HG02798 (cell line): ENCODE results near the gene BMX.

ENCODE experiments used
- ATAC-seq: cut with Tn5 transposase; IDR thresholded peaks from one replicate; pipeline ENCODE4 v1.9.1; 2021; ENCODE audit warnings: mild to moderate bottlenecking; ENCODE audit not compliant: unreplicated experiment, poor library complexity

Gene BMX

GRCh38 chrX:15500497-15500966, at the start of gene BMX:
Gene BMX (plus strand): TSS chrX:15500807. CDS start chrX:15508354, 7,547 bp downstream.
- ATAC-seq, result no peak

GRCh38 chrX:15451913-15452312, 48.7 kb upstream of the BMX start:
- no peak for ATAC-seq

GRCh38 chrX:15464704-15465103, 35.9 kb upstream of the BMX start:
- no peak for ATAC-seq

- ATAC-seq, result peak; percentile 77
These were observed 35.3 kb upstream of the BMX start for GRCh38 chrX:15465347-15465746.

GRCh38 chrX:15465896-15466651, 34.5 kb upstream of the BMX start:
- ATAC-seq, result no peak

GRCh38 chrX:15468036-15468435, 32.6 kb upstream of the BMX start:
- ATAC-seq, result peak; percentile 42

- no peak for ATAC-seq
These were observed 31.0 kb upstream of the BMX start for GRCh38 chrX:15469613-15470012.

GRCh38 chrX:15471028-15471427, 29.6 kb upstream of the BMX start:
- ATAC-seq, result peak; percentile 72

- ATAC-seq, result no peak
These were observed 28.1 kb upstream of the BMX start for GRCh38 chrX:15472531-15472930.

GRCh38 chrX:15474028-15474427, 26.6 kb upstream of the BMX start:
- ATAC-seq, result no peak

GRCh38 chrX:15475021-15475420, 25.6 kb upstream of the BMX start:
- no peak for ATAC-seq

GRCh38 chrX:15475486-15475885, 25.1 kb upstream of the BMX start:
- ATAC-seq, result no peak

GRCh38 chrX:15483891-15484290, 16.7 kb upstream of the BMX start:
- ATAC-seq, result no peak

- peak; percentile 10 for ATAC-seq
These were observed 8.1 kb upstream of the BMX start for GRCh38 chrX:15492469-15492868.

- peak; percentile 98 for ATAC-seq
These were observed 7.3 kb upstream of the BMX start, which contains the start of gene PIR for GRCh38 chrX:15493118-15493962. Gene PIR (minus strand): TSS chrX:15493333. CDS start chrX:15491257, 2,076 bp downstream.

- no peak for ATAC-seq
These were observed 4.8 kb upstream of the BMX start for GRCh38 chrX:15495801-15496200.

- ATAC-seq, result no peak
These were observed 3.8 kb upstream of the BMX start for GRCh38 chrX:15496824-15497223.

GRCh38 chrX:15497865-15498264, 2.7 kb upstream of the BMX start:
- peak; percentile 25 for ATAC-seq

- ATAC-seq, result no peak
These were observed 1.9 kb upstream of the BMX start for GRCh38 chrX:15498741-15499140.

GRCh38 chrX:15499976-15500375, 631 bp upstream of the BMX start:
- no peak for ATAC-seq

GRCh38 chrX:15501506-15501905, 899 bp downstream of the BMX start:
- ATAC-seq, result no peak
